Panc1 (cell line): ENCODE data around the gene WDR93.
A peak's percentile ranks its signal among the peaks of the same experiment; 100 is the strongest.

Source experiments
- POLR2AphosphoS5 ChIP-seq: IDR thresholded peaks from 2 replicates; pipeline ENCODE4 v1.6.1; 2012; ENCODE audit warnings: mild to moderate bottlenecking, low read depth, low read length, moderate library complexity
- SIN3A ChIP-seq: IDR thresholded peaks from 2 replicates; pipeline ENCODE4 v1.6.1; 2012; ENCODE audit warnings: low read depth, mild to moderate bottlenecking, low read length, moderate library complexity, borderline replicate concordance; ENCODE audit not compliant: insufficient read depth
- TCF7L2 ChIP-seq: IDR thresholded peaks from 2 replicates; pipeline ENCODE4 v1.6.1; 2011; ENCODE audit warnings: mild to moderate bottlenecking, low read depth, low read length, inconsistent platforms
- TF ChIP-seq, protein P1 (sequence below): fragments of 450-650 bp; IDR thresholded peaks from 2 replicates; pipeline ENCODE4 v1.5.1; 2017; ENCODE audit warnings: mild to moderate bottlenecking
- TF ChIP-seq, protein P2 (sequence below), 2 experiments: IDR thresholded peaks; 2 replicates each; pipeline ENCODE4 v1.6.1; 2011 to 2012; ENCODE audit warnings: low read depth in 2 of 2, control low read depth in 1 of 2, low read length in 1 of 2, mild to moderate bottlenecking in 1 of 2, moderate library complexity in 1 of 2; ENCODE audit not compliant: insufficient read depth in 1 of 2

DNA sequence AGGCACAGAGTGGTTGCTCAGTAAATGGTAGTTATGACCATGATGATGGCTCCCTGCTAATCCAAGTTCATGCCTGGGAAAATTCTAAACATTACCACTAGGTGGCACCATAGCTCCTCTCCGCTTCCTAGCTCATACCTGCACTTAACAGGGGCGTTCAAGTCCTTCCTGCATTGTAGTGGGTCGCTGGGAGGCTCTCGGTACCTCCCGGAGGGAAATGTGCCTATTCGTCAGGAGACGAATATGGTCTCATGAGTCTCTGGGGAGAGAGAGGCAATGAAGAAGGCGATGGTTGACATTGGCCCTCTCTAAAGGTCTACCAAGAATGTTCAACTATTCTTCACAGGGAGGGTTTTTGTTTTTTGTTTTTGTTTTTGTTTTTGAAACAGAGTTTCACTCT is 49.5 kb downstream of the WDR93 start:
- TF ChIP-seq, protein P1, sequence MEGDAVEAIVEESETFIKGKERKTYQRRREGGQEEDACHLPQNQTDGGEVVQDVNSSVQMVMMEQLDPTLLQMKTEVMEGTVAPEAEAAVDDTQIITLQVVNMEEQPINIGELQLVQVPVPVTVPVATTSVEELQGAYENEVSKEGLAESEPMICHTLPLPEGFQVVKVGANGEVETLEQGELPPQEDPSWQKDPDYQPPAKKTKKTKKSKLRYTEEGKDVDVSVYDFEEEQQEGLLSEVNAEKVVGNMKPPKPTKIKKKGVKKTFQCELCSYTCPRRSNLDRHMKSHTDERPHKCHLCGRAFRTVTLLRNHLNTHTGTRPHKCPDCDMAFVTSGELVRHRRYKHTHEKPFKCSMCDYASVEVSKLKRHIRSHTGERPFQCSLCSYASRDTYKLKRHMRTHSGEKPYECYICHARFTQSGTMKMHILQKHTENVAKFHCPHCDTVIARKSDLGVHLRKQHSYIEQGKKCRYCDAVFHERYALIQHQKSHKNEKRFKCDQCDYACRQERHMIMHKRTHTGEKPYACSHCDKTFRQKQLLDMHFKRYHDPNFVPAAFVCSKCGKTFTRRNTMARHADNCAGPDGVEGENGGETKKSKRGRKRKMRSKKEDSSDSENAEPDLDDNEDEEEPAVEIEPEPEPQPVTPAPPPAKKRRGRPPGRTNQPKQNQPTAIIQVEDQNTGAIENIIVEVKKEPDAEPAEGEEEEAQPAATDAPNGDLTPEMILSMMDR, result peak; percentile 94
- TF ChIP-seq POLR2AphosphoS5 (no peak), SIN3A (no peak), TCF7L2 (no peak)
- TF ChIP-seq, protein P2, sequence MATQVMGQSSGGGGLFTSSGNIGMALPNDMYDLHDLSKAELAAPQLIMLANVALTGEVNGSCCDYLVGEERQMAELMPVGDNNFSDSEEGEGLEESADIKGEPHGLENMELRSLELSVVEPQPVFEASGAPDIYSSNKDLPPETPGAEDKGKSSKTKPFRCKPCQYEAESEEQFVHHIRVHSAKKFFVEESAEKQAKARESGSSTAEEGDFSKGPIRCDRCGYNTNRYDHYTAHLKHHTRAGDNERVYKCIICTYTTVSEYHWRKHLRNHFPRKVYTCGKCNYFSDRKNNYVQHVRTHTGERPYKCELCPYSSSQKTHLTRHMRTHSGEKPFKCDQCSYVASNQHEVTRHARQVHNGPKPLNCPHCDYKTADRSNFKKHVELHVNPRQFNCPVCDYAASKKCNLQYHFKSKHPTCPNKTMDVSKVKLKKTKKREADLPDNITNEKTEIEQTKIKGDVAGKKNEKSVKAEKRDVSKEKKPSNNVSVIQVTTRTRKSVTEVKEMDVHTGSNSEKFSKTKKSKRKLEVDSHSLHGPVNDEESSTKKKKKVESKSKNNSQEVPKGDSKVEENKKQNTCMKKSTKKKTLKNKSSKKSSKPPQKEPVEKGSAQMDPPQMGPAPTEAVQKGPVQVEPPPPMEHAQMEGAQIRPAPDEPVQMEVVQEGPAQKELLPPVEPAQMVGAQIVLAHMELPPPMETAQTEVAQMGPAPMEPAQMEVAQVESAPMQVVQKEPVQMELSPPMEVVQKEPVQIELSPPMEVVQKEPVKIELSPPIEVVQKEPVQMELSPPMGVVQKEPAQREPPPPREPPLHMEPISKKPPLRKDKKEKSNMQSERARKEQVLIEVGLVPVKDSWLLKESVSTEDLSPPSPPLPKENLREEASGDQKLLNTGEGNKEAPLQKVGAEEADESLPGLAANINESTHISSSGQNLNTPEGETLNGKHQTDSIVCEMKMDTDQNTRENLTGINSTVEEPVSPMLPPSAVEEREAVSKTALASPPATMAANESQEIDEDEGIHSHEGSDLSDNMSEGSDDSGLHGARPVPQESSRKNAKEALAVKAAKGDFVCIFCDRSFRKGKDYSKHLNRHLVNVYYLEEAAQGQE (IDR thresholded peaks at IDR 0.05; ENCODE audit: insufficient read depth in 1 of 2, low read depth in 2 of 2, low read length in 1 of 2), result no peak
